Hepatocyte (in vitro differentiated cells): ENCODE measurements around the gene NECAB2.

Experiments
- CTCF ChIP-seq: fragments of 200-600 bp; sonication (generic); IDR thresholded peaks from 2 replicates; pipeline ENCODE4 v1.5.1; 2016; ENCODE audit warnings: antibody characterized with exemption, mild to moderate bottlenecking; ENCODE audit not compliant: poor library complexity
- EZH2 ChIP-seq: fragments of 200-600 bp; sonication (generic); IDR thresholded peaks from 2 replicates; pipeline ENCODE4 v1.6.1; 2016; ENCODE audit warnings: antibody characterized with exemption, mild to moderate bottlenecking, borderline replicate concordance
- EZH2phosphoT487 ChIP-seq: fragments of 200-600 bp; sonication (generic); IDR thresholded peaks from one replicate; pipeline ENCODE4 v1.6.1; 2018; ENCODE audit warnings: antibody characterized with exemption, mild to moderate bottlenecking, low read depth, moderate library complexity; ENCODE audit not compliant: unreplicated experiment, severe bottlenecking

GRCh38 chr16:83939266-83939855 lies 28.7 kb upstream of the NECAB2 start:
- TF ChIP-seq CTCF = no peak
- no peak for TF ChIP-seq EZH2
- TF ChIP-seq EZH2phosphoT487 = no peak
